ENCODE data around the gene COPB2. TPM values are rescaled to one million over a fixed set of nuclear protein-coding genes. Genes with fewer than 3 reads are reported as not detected.
A peak's percentile ranks its signal among the peaks of the same experiment; 100 is the strongest.

The COPB2 gene
- total and polyA plus RNA-seq, 2 of the 4 experiments (the other 2 are of a cell fraction): 179 to 363 TPM

DNA sequence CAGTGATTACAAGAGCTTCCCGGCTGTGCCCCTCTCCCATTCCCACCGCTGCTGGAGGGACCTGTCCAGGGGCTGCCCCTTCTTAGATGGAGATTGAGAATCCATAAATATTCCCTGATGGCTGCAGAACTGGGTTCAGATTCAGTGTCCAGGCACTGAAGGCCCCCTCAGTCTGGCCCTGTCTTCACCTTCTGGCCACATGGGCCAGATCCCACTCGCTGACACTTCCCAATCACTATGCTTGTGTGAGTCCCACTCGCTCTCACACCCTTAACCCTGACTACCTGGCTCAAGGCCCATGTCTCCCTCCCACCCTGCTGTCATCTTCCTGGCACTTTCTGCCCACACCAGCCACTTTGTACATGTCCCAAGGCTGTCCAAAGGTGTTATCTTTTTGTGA lies 61.1 kb downstream of the COPB2 start (continued):
- TF ChIP-seq FOS (IDR thresholded peaks at IDR 0.05; ENCODE audit: low read depth, low read length): no peak
- TF ChIP-seq MAFK (IDR thresholded peaks at IDR 0.05; ENCODE audit: low read depth, low read length): no peak
- no peak for TF ChIP-seq NFE2L2 (IDR thresholded peaks at IDR 0.05; ENCODE audit: low read depth, low read length)
- no peak for TF ChIP-seq MAZ (IDR thresholded peaks at IDR 0.05; ENCODE audit: borderline replicate concordance, low read depth, low read length)
- no peak for TF ChIP-seq POLR2A (IDR thresholded peaks at IDR 0.05; ENCODE audit: low read depth, low read length)
- TF ChIP-seq CHD1 (IDR thresholded peaks at IDR 0.05; ENCODE audit: low read depth, low read length): no peak

DNA sequence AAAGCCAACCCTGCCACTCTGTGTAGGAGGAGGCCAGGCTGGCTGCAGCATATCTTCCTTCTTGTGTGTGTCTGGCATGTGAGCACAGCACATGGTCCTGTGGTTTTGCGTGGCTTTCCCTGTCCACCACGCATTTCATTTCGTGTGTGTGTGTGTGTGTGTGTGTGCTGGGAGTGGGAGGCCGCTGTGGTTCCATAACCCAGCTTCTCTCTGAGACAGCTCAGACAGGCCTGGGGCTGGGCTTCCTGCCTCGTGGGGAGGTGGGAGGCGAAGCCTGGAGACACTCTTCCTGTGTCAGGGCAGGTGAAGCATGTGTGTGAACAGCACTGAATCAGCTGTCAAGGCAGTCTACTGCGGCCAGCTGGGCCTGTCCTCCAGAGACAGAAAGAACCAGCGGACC lies 61.6 kb downstream of the COPB2 start:
- Histone ChIP-seq H2BK120ac (ENCODE audit: low read depth, low read length) (peak overlapping the region; percentile 34; the same call in 1 of the 2 replicates), H3K4ac (ENCODE audit: low read depth, low read length) (peak overlapping the region; percentile 29; the same call in 1 of the 2 replicates), H3K27me3 (ENCODE audit: control insufficient read depth, insufficient read depth, low read length) (peaks cover 18% of the 10 kb centered on the region), H3K4me3 (ENCODE audit: insufficient read depth, low read depth, low read length) (no peak overlapping the region), H2BK5ac (ENCODE audit: low read depth, low read length, poor library complexity, severe bottlenecking) (no peak overlapping the region), H2AK5ac (ENCODE audit: low read depth, low read length) (peak overlapping the region; percentile 49; the same call in 1 of the 2 replicates), H4K8ac (ENCODE audit: low read depth in 2 of 2, low read length in 2 of 2) (no peak overlapping the region), H2AK9ac (replicated peaks; ENCODE audit: low read depth, low read length, poor library complexity) (no peak overlapping the region), H4K5ac (ENCODE audit: low read depth, low read length) (no peak overlapping the region), H3K23ac (ENCODE audit: low read depth, low read length) (no peak overlapping the region), H3K27ac (ENCODE audit: insufficient read depth, low read length) (no peak overlapping the region), H4K91ac (ENCODE audit: insufficient read depth, low read depth, low read length) (0 out of 2 replicates have a peak overlapping the region, but pooled peaks have one; percentile 35), H3K56ac (ENCODE audit: extremely low read depth, insufficient read depth, low read length) (no peak overlapping the region), H4K20me1 (ENCODE audit: insufficient read depth, low read length) (no peaks in the 10 kb centered on the region), H3K36me3 (ENCODE audit: control insufficient read depth, insufficient read depth, low read length) (no peaks in the 10 kb centered on the region), H3K4me2 (ENCODE audit: low read depth, low read length) (no peak overlapping the region), H3K9ac (ENCODE audit: low read depth, low read length) (no peak overlapping the region), H3K79me1 (ENCODE audit: low read depth in 1 of 2, low read length in 2 of 2) (no peaks in the 10 kb centered on the region), H2BK20ac (ENCODE audit: low read depth, low read length) (0 out of 2 replicates have a peak overlapping the region, but pooled peaks have one; percentile 6), H2AFZ (replicated peaks; ENCODE audit: low read length, poor library complexity) (peak overlapping the region; percentile 27), H3K18ac (ENCODE audit: low read depth, low read length) (no peak overlapping the region), H3K14ac (replicated peaks; ENCODE audit: low read depth, low read length) (no peak overlapping the region), H3K9me1 (ENCODE audit: insufficient read depth, low read length) (no peaks in the 10 kb centered on the region), H3K4me1 (ENCODE audit: control insufficient read depth, insufficient read depth, low read length) (peaks cover 2% of the 10 kb centered on the region; the same call in 1 of the 2 replicates), H2BK15ac (ENCODE audit: low read depth, low read length) (no peak overlapping the region), H3K9me3 (ENCODE audit: control insufficient read depth, insufficient read depth, low read length) (no peaks in the 10 kb centered on the region)
- intact Hi-C loops (cut with micrococcal nuclease) (loop anchor here (2.0 to 10.0 kb wide), 4 partner anchors 83 to 736 kb away; partner anchors contain the start of gene CEP70), dilution Hi-C loops (cut with HindIII; ENCODE audit: low sequenced_read_pairs, unreplicated experiment) (no loop called here), in situ Hi-C loops (cut with MboI; ENCODE audit: low sequenced_read_pairs) (loop anchor here (25.0 kb wide), 2 partner anchors 641 to 741 kb away; partner anchors contain the start of gene CEP70)
- ChIA-PET POLR2A (ENCODE audit: unreplicated experiment) (no interaction called here), CTCF (interaction anchor here (1.4 to 3.4 kb wide), 2 partner anchors 26 to 216 kb away, joined by 5 to 45 read pairs; no protein-coding TSS in a partner anchor)
- DNase-seq: no peak
- no peak for TF ChIP-seq MXI1 (IDR thresholded peaks at IDR 0.05; ENCODE audit: borderline replicate concordance, low read depth, low read length)
- ATAC-seq (ENCODE audit: low read depth): no peak
- 92% methylated on average over 2 of the region's 8 CpGs; no CpG with 5 or more reads in 1 of the 2 experiments for WGBS, 2 experiments (ENCODE audit: extremely low coverage in 2 of 2, insufficient read length in 1 of 2)
- no TSS peak for BruUV-seq (replicated peaks)
